Loucy (cell line): ENCODE results near the gene TSC22D4.
A peak's percentile ranks its signal among the peaks of the same experiment; 100 is the strongest.

Source experiments
- H2AFZ ChIP-seq: fragments of 200-600 bp; sonication (generic); 2 replicates; pipeline ENCODE4 v1.6.0; 2016; ENCODE audit warnings: antibody characterized with exemption, mild to moderate bottlenecking, low read length, moderate library complexity
- H3F3A ChIP-seq: fragments of 200-600 bp; 2 replicates; pipeline ENCODE4 v1.6.0; 2016; ENCODE audit warnings: antibody characterized with exemption, low read depth, mild to moderate bottlenecking
- H3K27me3 ChIP-seq: fragments of 200-600 bp; sonication (generic); 2 replicates; pipeline ENCODE4 v1.6.1; 2014; ENCODE audit warnings: low read length, mild to moderate bottlenecking; ENCODE audit not compliant: insufficient read depth, poor library complexity, severe bottlenecking
- H3K36me3 ChIP-seq: fragments of 200-600 bp; sonication (generic); 2 replicates; pipeline ENCODE4 v1.6.1; 2016; ENCODE audit warnings: low read length; ENCODE audit not compliant: insufficient read depth
- H3K4me1 ChIP-seq: fragments of 200-600 bp; sonication (generic); 2 replicates; pipeline ENCODE4 v1.5.1; 2014; ENCODE audit warnings: low read length, mild to moderate bottlenecking; ENCODE audit not compliant: insufficient read depth, poor library complexity, severe bottlenecking
- H3K4me2 ChIP-seq: fragments of 200-600 bp; sonication (generic); 2 replicates; pipeline ENCODE4 v1.6.0; 2014; ENCODE audit warnings: antibody characterized with exemption, low read length, low read depth, mild to moderate bottlenecking; ENCODE audit not compliant: poor library complexity, severe bottlenecking
- H3K4me3 ChIP-seq: fragments of 200-600 bp; sonication (generic); 2 replicates; pipeline ENCODE4 v1.5.1; 2014; ENCODE audit warnings: low read length, mild to moderate bottlenecking, mixed read lengths; ENCODE audit not compliant: poor library complexity, severe bottlenecking
- H3K79me2 ChIP-seq: fragments of 200-600 bp; sonication (generic); 2 replicates; pipeline ENCODE4 v1.6.1; 2014; ENCODE audit warnings: low read length; ENCODE audit not compliant: insufficient read depth
- H3K9ac ChIP-seq: fragments of 200-600 bp; sonication (generic); 2 replicates; pipeline ENCODE4 v1.6.0; 2014; ENCODE audit warnings: mild to moderate bottlenecking, low read depth, low read length, moderate library complexity; ENCODE audit not compliant: poor library complexity, severe bottlenecking
- H3K9me2 ChIP-seq: fragments of 200-600 bp; sonication (generic); replicated peaks from 2 replicates; pipeline ENCODE4 v1.6.1; 2016; ENCODE audit warnings: low read depth, low read length, mixed read lengths
- H3K9me3 ChIP-seq: fragments of 200-600 bp; sonication (generic); 2 replicates; pipeline ENCODE4 v1.6.1; 2014; ENCODE audit warnings: mild to moderate bottlenecking, antibody characterized with exemption, low read length, low read depth; ENCODE audit not compliant: insufficient read depth
- H4K20me1 ChIP-seq: fragments of 200-600 bp; sonication (generic); 2 replicates; pipeline ENCODE4 v1.6.0; 2014; ENCODE audit warnings: antibody characterized with exemption, low read length, mild to moderate bottlenecking; ENCODE audit not compliant: insufficient read depth, poor library complexity, severe bottlenecking
- CTCF ChIP-seq: fragments of 200-600 bp; sonication (generic); conservative IDR thresholded peaks from 2 replicates; pipeline ENCODE4 v1.5.1; 2014; ENCODE audit warnings: mild to moderate bottlenecking, antibody characterized with exemption, low read length
- EZH2phosphoT487 ChIP-seq: fragments of 200-600 bp; IDR thresholded peaks from 2 replicates; pipeline ENCODE4 v1.6.1; 2018; ENCODE audit warnings: antibody characterized with exemption, mild to moderate bottlenecking, moderate library complexity, borderline replicate concordance

The TSC22D4 gene

GRCh38 chr7:100467638-100468373, 11.2 kb downstream of the TSC22D4 start:
- Histone ChIP-seq H3K9me3 (no peaks in the 10 kb centered on the region), H3K79me2 (peaks cover 3% of the 10 kb centered on the region; the same call in 1 of the 2 replicates), H3K36me3 (peaks cover 25% of the 10 kb centered on the region; the same call in 1 of the 2 replicates), H3K9me2 (no peaks in the 10 kb centered on the region), H3K4me1 (peaks cover 7% of the 10 kb centered on the region), H3K4me2 (no peak overlapping the region), H3K9ac (no peak overlapping the region), H4K20me1 (peaks cover 32% of the 10 kb centered on the region), H2AFZ (no peak overlapping the region), H3F3A (no peaks in the 10 kb centered on the region), H3K4me3 (no peak overlapping the region), H3K27me3 (no peaks in the 10 kb centered on the region)
- TF ChIP-seq CTCF = no peak
- TF ChIP-seq EZH2phosphoT487 = no peak

GRCh38 chr7:100466653-100467605, 12.1 kb downstream of the TSC22D4 start:
- Histone ChIP-seq H3K9me2 (no peaks in the 10 kb centered on the region), H3K27me3 (no peaks in the 10 kb centered on the region), H3K79me2 (no peaks in the 10 kb centered on the region; the same call in 1 of the 2 replicates), H4K20me1 (peaks cover 23% of the 10 kb centered on the region), H3F3A (no peaks in the 10 kb centered on the region), H3K9ac (no peak overlapping the region), H3K9me3 (no peaks in the 10 kb centered on the region), H3K4me3 (no peak overlapping the region), H2AFZ (no peak overlapping the region), H3K36me3 (peaks cover 25% of the 10 kb centered on the region; the same call in 1 of the 2 replicates), H3K4me2 (no peak overlapping the region), H3K4me1 (peaks cover 5% of the 10 kb centered on the region)
- TF ChIP-seq CTCF (no peak), EZH2phosphoT487 (no peak)

GRCh38 chr7:100465702-100466311, 13.2 kb downstream of the TSC22D4 start:
- Histone ChIP-seq H3K9me3 (no peaks in the 10 kb centered on the region), H3K9me2 (no peaks in the 10 kb centered on the region), H3K27me3 (no peaks in the 10 kb centered on the region), H3K4me1 (peaks cover 5% of the 10 kb centered on the region), H3K4me2 (no peak overlapping the region), H3K79me2 (no peaks in the 10 kb centered on the region), H3K9ac (no peak overlapping the region), H2AFZ (no peak overlapping the region), H3K4me3 (no peak overlapping the region), H3K36me3 (peaks cover 22% of the 10 kb centered on the region; the same call in 1 of the 2 replicates), H4K20me1 (peaks cover 21% of the 10 kb centered on the region), H3F3A (no peaks in the 10 kb centered on the region)
- TF ChIP-seq CTCF = 0 out of 2 replicates have a peak, but pooled peaks have one; percentile 12
- no peak for TF ChIP-seq EZH2phosphoT487
